Measurements from ENCODE around the gene PRRT2.

PRRT2 gene

GRCh38 chr16:29811896-29812665 is at the start of gene PRRT2:
TSS of gene PRRT2 (plus strand) at chr16:29812193. CDS start at chr16:29813055, 862 bp downstream.
- in situ Hi-C loops (cut with HindIII; ENCODE audit: low pct_ligation_motif_present, low sequenced_read_pairs): no loop called here
- no peak for DNase-seq
- peaks cover 9% of the 10 kb centered on the region for H3K36me3 ChIP-seq (replicated peaks)
- no peak within 1 kb of the TSS for H3K27ac ChIP-seq
- no peaks in the 10 kb centered on the region for H3K27me3 ChIP-seq (replicated peaks)
- peak within 1 kb of the TSS; percentile 55 for H3K4me3 ChIP-seq (ENCODE audit: low read depth, low read length)
- no peak for TF ChIP-seq CTCF (IDR thresholded peaks at IDR 0.05; ENCODE audit: low read depth, low read length, missing control alignments)

- no peak for TF ChIP-seq CTCF (IDR thresholded peaks at IDR 0.05; ENCODE audit: low read depth, low read length, missing control alignments)
- Histone ChIP-seq H3K4me3 (ENCODE audit: low read depth, low read length) (no peak overlapping the region), H3K27ac (no peak overlapping the region), H3K36me3 (replicated peaks) (no peaks in the 10 kb centered on the region), H3K27me3 (replicated peaks) (no peaks in the 10 kb centered on the region)
- DNase-seq: no peak
- in situ Hi-C loops (cut with HindIII; ENCODE audit: low pct_ligation_motif_present, low sequenced_read_pairs): no loop called here
Observed at GRCh38 chr16:29763326-29763725, 48.7 kb upstream of the PRRT2 start.

GRCh38 chr16:29765167-29766032 is 46.6 kb upstream of the PRRT2 start:
- in situ Hi-C loops (cut with HindIII; ENCODE audit: low pct_ligation_motif_present, low sequenced_read_pairs): no loop called here
- H3K27me3 ChIP-seq (replicated peaks): no peaks in the 10 kb centered on the region
- no peak for DNase-seq
- no peak for TF ChIP-seq CTCF (IDR thresholded peaks at IDR 0.05; ENCODE audit: low read depth, low read length, missing control alignments)
- H3K4me3 ChIP-seq (ENCODE audit: low read depth, low read length): no peak overlapping the region
- H3K36me3 ChIP-seq (replicated peaks): no peaks in the 10 kb centered on the region
- H3K27ac ChIP-seq: no peak overlapping the region

- TF ChIP-seq CTCF (IDR thresholded peaks at IDR 0.05; ENCODE audit: low read depth, low read length, missing control alignments): no peak
- in situ Hi-C loops (cut with HindIII; ENCODE audit: low pct_ligation_motif_present, low sequenced_read_pairs): no loop called here
- H3K4me3 ChIP-seq (ENCODE audit: low read depth, low read length): no peak overlapping the region
- H3K36me3 ChIP-seq (replicated peaks): no peaks in the 10 kb centered on the region
- DNase-seq: no peak
- H3K27me3 ChIP-seq (replicated peaks): no peaks in the 10 kb centered on the region
- H3K27ac ChIP-seq: no peak overlapping the region
Observed at GRCh38 chr16:29766571-29766970, 45.4 kb upstream of the PRRT2 start.

GRCh38 chr16:29767062-29767461 is 44.9 kb upstream of the PRRT2 start:
- H3K4me3 ChIP-seq (ENCODE audit: low read depth, low read length): no peak overlapping the region
- in situ Hi-C loops (cut with HindIII; ENCODE audit: low pct_ligation_motif_present, low sequenced_read_pairs): no loop called here
- DNase-seq: no peak
- no peaks in the 10 kb centered on the region for H3K36me3 ChIP-seq (replicated peaks)
- no peaks in the 10 kb centered on the region for H3K27me3 ChIP-seq (replicated peaks)
- H3K27ac ChIP-seq: no peak overlapping the region
- no peak for TF ChIP-seq CTCF (IDR thresholded peaks at IDR 0.05; ENCODE audit: low read depth, low read length, missing control alignments)
